Measurements from ENCODE around the gene GCN1.

- TF ChIP-seq POLR2AphosphoS5 (IDR thresholded peaks at IDR 0.05; ENCODE audit: borderline replicate concordance, low read depth, low read length) (no peak), EZH2 (IDR thresholded peaks at IDR 0.05) (no peak)
These were observed 84.8 kb downstream of the GCN1 start for GRCh38 chr12:120109570-120110267.

All from SK-N-MC (cell line).